H9 (cell line): ENCODE data around the gene RALBP1. TPM values are rescaled to one million over a fixed set of nuclear protein-coding genes. Genes with fewer than 3 reads are reported as not detected.

Experiments
- DNase-seq: peaks from one replicate; pipeline ENCODE4 v3.0.0-alpha.2; 2017
- H2AFZ ChIP-seq: one replicate; pipeline ENCODE4 v1.6.1; 2013; ENCODE audit warnings: mild to moderate bottlenecking, low read length, control low read depth, moderate library complexity
- H2AK5ac ChIP-seq: 2 replicates; pipeline ENCODE4 v1.6.1; 2013; ENCODE audit warnings: low read length, control low read depth, mixed read lengths; ENCODE audit not compliant: insufficient read length
- H2BK120ac ChIP-seq: one replicate; pipeline ENCODE4 v1.6.1; 2013; ENCODE audit warnings: low read depth, mild to moderate bottlenecking, low read length, control low read depth, inconsistent platforms; ENCODE audit not compliant: poor library complexity, severe bottlenecking
- H2BK12ac ChIP-seq: 2 replicates; pipeline ENCODE4 v1.6.1; 2013; ENCODE audit warnings: low read length, control low read depth, mixed read lengths, low read depth; ENCODE audit not compliant: insufficient read length
- H2BK15ac ChIP-seq: 2 replicates; pipeline ENCODE4 v1.6.1; 2013; ENCODE audit warnings: low read depth, low read length, control low read depth
- H2BK20ac ChIP-seq: one replicate; pipeline ENCODE4 v1.6.1; 2013; ENCODE audit warnings: low read depth, mild to moderate bottlenecking, low read length, control low read depth, inconsistent platforms; ENCODE audit not compliant: poor library complexity, severe bottlenecking
- H2BK5ac ChIP-seq: 2 replicates; pipeline ENCODE4 v1.6.1; 2013; ENCODE audit warnings: low read length, control low read depth, mixed read lengths; ENCODE audit not compliant: insufficient read length
- H3K14ac ChIP-seq: 2 replicates; pipeline ENCODE4 v1.6.1; 2013; ENCODE audit warnings: low read length, control low read depth; ENCODE audit not compliant: insufficient read depth
- H3K18ac ChIP-seq: 2 replicates; pipeline ENCODE4 v1.6.1; 2013; ENCODE audit warnings: low read depth, mild to moderate bottlenecking, mixed read lengths, low read length, control low read depth; ENCODE audit not compliant: insufficient read length
- H3K23ac ChIP-seq: 2 replicates; pipeline ENCODE4 v1.6.1; 2013; ENCODE audit warnings: low read length, control low read depth, mixed read lengths, low read depth; ENCODE audit not compliant: insufficient read length
- H3K23me2 ChIP-seq: 2 replicates; pipeline ENCODE4 v1.6.1; 2013; ENCODE audit warnings: low read depth, mild to moderate bottlenecking, mixed read lengths, low read length, control low read depth; ENCODE audit not compliant: insufficient read length, poor library complexity, severe bottlenecking
- H3K27ac ChIP-seq: 2 replicates; pipeline ENCODE4 v1.5.1; 2013; ENCODE audit warnings: low read length, control low read depth, mixed read lengths, low read depth; ENCODE audit not compliant: insufficient read length
- H3K27me3 ChIP-seq: 2 replicates; pipeline ENCODE4 v1.6.1; 2013; ENCODE audit warnings: low read length, control low read depth, inconsistent platforms; ENCODE audit not compliant: insufficient read depth
- H3K4ac ChIP-seq: 2 replicates; pipeline ENCODE4 v1.6.1; 2013; ENCODE audit warnings: low read depth, mild to moderate bottlenecking, control low read depth, inconsistent platforms, low read length, moderate library complexity
- H3K4me1 ChIP-seq: 2 replicates; pipeline ENCODE4 v1.6.1; 2013; ENCODE audit warnings: low read length, control low read depth, inconsistent platforms; ENCODE audit not compliant: insufficient read depth
- H3K4me2 ChIP-seq: 2 replicates; pipeline ENCODE4 v1.6.1; 2013; ENCODE audit warnings: low read length, control low read depth, mixed read lengths; ENCODE audit not compliant: insufficient read length, insufficient read depth
- H3K56ac ChIP-seq: 2 replicates; pipeline ENCODE4 v1.6.1; 2013; ENCODE audit warnings: low read depth, mild to moderate bottlenecking, mixed read lengths, low read length, control low read depth; ENCODE audit not compliant: insufficient read length
- H3K79me1 ChIP-seq: 2 replicates; pipeline ENCODE4 v1.6.1; 2013; ENCODE audit warnings: low read depth, mild to moderate bottlenecking, moderate library complexity, low read length, control low read depth, inconsistent platforms; ENCODE audit not compliant: insufficient read depth, poor library complexity, severe bottlenecking
- H3K79me2 ChIP-seq: 2 replicates; pipeline ENCODE4 v1.6.1; 2013; ENCODE audit warnings: low read length, control low read depth, inconsistent platforms; ENCODE audit not compliant: insufficient read depth
- H3K9ac ChIP-seq: 2 replicates; pipeline ENCODE4 v1.6.1; 2013; ENCODE audit warnings: low read length, control low read depth, mixed read lengths; ENCODE audit not compliant: insufficient read length; ENCODE audit errors: extremely low read depth
- H3K9me3 ChIP-seq: one replicate; pipeline ENCODE4 v1.6.1; 2013; ENCODE audit warnings: low read depth, low read length, inconsistent platforms; ENCODE audit not compliant: control insufficient read depth
- H3T11ph ChIP-seq: one replicate; pipeline ENCODE4 v1.6.1; 2013; ENCODE audit warnings: mild to moderate bottlenecking, low read length, control low read depth, inconsistent platforms
- H4K20me1 ChIP-seq: one replicate; pipeline ENCODE4 v1.6.1; 2013; ENCODE audit not compliant: control insufficient read depth, insufficient read length, insufficient read depth
- H4K5ac ChIP-seq: 2 replicates; pipeline ENCODE4 v1.6.1; 2013; ENCODE audit warnings: low read depth, mild to moderate bottlenecking, mixed read lengths, low read length, control low read depth; ENCODE audit not compliant: insufficient read length
- H4K8ac ChIP-seq: replicated peaks from 2 replicates; pipeline ENCODE4 v1.6.1; 2013; ENCODE audit warnings: low read length, control low read depth, mixed read lengths, low read depth; ENCODE audit not compliant: insufficient read length
- H4K91ac ChIP-seq: 2 replicates; pipeline ENCODE4 v1.6.1; 2013; ENCODE audit warnings: low read depth, mild to moderate bottlenecking, moderate library complexity, mixed read lengths, low read length, control low read depth; ENCODE audit not compliant: insufficient read length
- H3K27ac Mint-ChIP-seq, 3 experiments: 2 replicates in 2 of 3; 3 replicates in 1 of 3; pipeline ENCODE4 v1.8.0; 2020 to 2021; ENCODE audit warnings: mixed read lengths in 3 of 3, mild to moderate bottlenecking in 1 of 3, moderate library complexity in 1 of 3
- H3K27me3 Mint-ChIP-seq: 2 replicates; pipeline ENCODE4 v1.8.0; 2021; ENCODE audit warnings: low read depth, mild to moderate bottlenecking, moderate library complexity, mixed read lengths
- H3K36me3 Mint-ChIP-seq, 3 experiments: 2 replicates in 2 of 3; 3 replicates in 1 of 3; pipeline ENCODE4 v1.8.0; 2020 to 2021; ENCODE audit warnings: low read depth in 3 of 3, mixed read lengths in 3 of 3; ENCODE audit not compliant: insufficient read depth in 1 of 3
- H3K4me1 Mint-ChIP-seq, 2 experiments: 2 replicates each; pipeline ENCODE4 v1.8.0; 2020; ENCODE audit warnings: mixed read lengths in 2 of 2
- H3K4me3 Mint-ChIP-seq, 2 experiments: 2 replicates in 1 of 2; 3 replicates in 1 of 2; pipeline ENCODE4 v1.8.0; 2020 to 2021; ENCODE audit warnings: mild to moderate bottlenecking in 2 of 2, mixed read lengths in 2 of 2, moderate library complexity in 1 of 2
- H3K9me3 Mint-ChIP-seq, 2 experiments: 2 replicates in 1 of 2; 3 replicates in 1 of 2; pipeline ENCODE4 v1.8.0; 2020; ENCODE audit warnings: mild to moderate bottlenecking in 2 of 2, mixed read lengths in 2 of 2, moderate library complexity in 1 of 2
- WGBS: extraction: QIAGEN DNeasy Blood & Tissue Kit; methylation state at CpG from one replicate; pipeline ENCODE4 v1.1.7; 2013; ENCODE audit warnings: missing lambda C conversion rate, low lambda C conversion rate, mixed read lengths; ENCODE audit not compliant: insufficient read length; ENCODE audit errors: extremely low coverage; 5-methylcytosine and 5-hydroxymethylcytosine counted together
- total RNA-seq: library from RNA; stranded (reverse); gene quantifications from 2 replicates; pipeline ENCODE4 v1.2.1, GENCODE V29; 2021
- TF ChIP-seq, protein P1 (sequence below): fragments of 200-600 bp; sonication (generic); conservative IDR thresholded peaks from 3 replicates; pipeline ENCODE4 v1.8.0; 2021; ENCODE audit warnings: antibody characterized with exemption, mild to moderate bottlenecking

RALBP1 gene
- total RNA-seq, 1 experiment from 2014 or later = 51.0 TPM

DNA sequence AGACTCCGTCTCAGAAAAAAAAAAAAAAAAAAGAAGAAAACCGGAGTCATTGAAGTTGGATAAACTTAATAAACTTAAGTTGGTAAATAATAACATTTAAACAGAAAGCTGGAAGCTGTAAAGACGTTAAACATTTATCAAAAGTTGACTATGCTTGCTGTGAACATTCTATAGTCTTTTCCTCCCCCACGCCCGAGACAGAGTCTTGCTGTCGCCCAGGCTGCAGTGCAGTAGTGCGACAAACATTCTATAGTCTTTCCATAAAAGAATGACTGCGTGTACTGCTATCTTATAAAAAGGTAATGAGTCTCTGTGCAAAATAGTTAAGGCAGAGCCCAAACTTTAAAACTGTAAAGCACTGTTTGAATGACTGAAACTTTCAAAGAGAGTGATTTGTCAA is 93.9 kb downstream of the RALBP1 start:
- Histone ChIP-seq H2BK12ac (no peak overlapping the region), H3K9me3 (no peaks in the 10 kb centered on the region), H4K5ac (no peak overlapping the region), H3K4me2 (no peak overlapping the region), H4K20me1 (no peaks in the 10 kb centered on the region), H3T11ph (no peak overlapping the region), H3K14ac (no peak overlapping the region), H3K18ac (no peak overlapping the region), H3K23me2 (no peaks in the 10 kb centered on the region), H2BK120ac (no peak overlapping the region), H3K9ac (no peak overlapping the region), H4K8ac (no peak overlapping the region), H3K27ac (no peak overlapping the region), H3K23ac (no peak overlapping the region), H3K79me1 (no peaks in the 10 kb centered on the region), H2BK20ac (no peak overlapping the region), H3K79me2 (no peaks in the 10 kb centered on the region), H3K4ac (no peak overlapping the region), H4K91ac (no peak overlapping the region), H3K56ac (no peak overlapping the region), H2BK5ac (no peak overlapping the region), H2AFZ (no peak overlapping the region), H3K4me1 (no peaks in the 10 kb centered on the region), H3K27me3 (no peaks in the 10 kb centered on the region), H2BK15ac (no peak overlapping the region), H2AK5ac (no peak overlapping the region)
- H3K27me3 Mint-ChIP-seq = no peaks in the 10 kb centered on the region
- DNase-seq = no peak
- 0 out of 4 replicates have a peak, but pooled peaks cover 0 to under 1% of the 10 kb centered on the region in 2 experiments for H3K4me1 Mint-ChIP-seq
- H3K9me3 Mint-ChIP-seq = no peaks in the 10 kb centered on the region
- peaks cover 9 to 45% (median 31%) of the 10 kb centered on the region in 3 experiments; a peak in 6 of 7 replicates for H3K36me3 Mint-ChIP-seq
- WGBS = no CpG with 5 or more reads among the region's 8 CpGs
- no peak overlapping the region for H3K4me3 Mint-ChIP-seq
- H3K27ac Mint-ChIP-seq = no peak overlapping the region
- TF ChIP-seq, protein P1, sequence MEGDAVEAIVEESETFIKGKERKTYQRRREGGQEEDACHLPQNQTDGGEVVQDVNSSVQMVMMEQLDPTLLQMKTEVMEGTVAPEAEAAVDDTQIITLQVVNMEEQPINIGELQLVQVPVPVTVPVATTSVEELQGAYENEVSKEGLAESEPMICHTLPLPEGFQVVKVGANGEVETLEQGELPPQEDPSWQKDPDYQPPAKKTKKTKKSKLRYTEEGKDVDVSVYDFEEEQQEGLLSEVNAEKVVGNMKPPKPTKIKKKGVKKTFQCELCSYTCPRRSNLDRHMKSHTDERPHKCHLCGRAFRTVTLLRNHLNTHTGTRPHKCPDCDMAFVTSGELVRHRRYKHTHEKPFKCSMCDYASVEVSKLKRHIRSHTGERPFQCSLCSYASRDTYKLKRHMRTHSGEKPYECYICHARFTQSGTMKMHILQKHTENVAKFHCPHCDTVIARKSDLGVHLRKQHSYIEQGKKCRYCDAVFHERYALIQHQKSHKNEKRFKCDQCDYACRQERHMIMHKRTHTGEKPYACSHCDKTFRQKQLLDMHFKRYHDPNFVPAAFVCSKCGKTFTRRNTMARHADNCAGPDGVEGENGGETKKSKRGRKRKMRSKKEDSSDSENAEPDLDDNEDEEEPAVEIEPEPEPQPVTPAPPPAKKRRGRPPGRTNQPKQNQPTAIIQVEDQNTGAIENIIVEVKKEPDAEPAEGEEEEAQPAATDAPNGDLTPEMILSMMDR = no peak
